GM12875 (cell line): ENCODE data around the gene CSNK2B.

Experiments used
- H3K4me3 ChIP-seq: one replicate; pipeline ENCODE4 v1.5.1; 2011; ENCODE audit warnings: low read depth, low read length, control low read depth
- TF ChIP-seq, protein P1 (sequence below): IDR thresholded peaks from 2 replicates; pipeline ENCODE4 v1.5.1; 2011; ENCODE audit warnings: low read depth, mild to moderate bottlenecking, control low read depth, inconsistent platforms, low read length, moderate library complexity, borderline replicate concordance; ENCODE audit not compliant: insufficient read depth

The CSNK2B gene

GRCh38 chr6:31622684-31623091 is 43.2 kb upstream of the CSNK2B start:
- no peak overlapping the region for H3K4me3 ChIP-seq
- TF ChIP-seq, protein P1, sequence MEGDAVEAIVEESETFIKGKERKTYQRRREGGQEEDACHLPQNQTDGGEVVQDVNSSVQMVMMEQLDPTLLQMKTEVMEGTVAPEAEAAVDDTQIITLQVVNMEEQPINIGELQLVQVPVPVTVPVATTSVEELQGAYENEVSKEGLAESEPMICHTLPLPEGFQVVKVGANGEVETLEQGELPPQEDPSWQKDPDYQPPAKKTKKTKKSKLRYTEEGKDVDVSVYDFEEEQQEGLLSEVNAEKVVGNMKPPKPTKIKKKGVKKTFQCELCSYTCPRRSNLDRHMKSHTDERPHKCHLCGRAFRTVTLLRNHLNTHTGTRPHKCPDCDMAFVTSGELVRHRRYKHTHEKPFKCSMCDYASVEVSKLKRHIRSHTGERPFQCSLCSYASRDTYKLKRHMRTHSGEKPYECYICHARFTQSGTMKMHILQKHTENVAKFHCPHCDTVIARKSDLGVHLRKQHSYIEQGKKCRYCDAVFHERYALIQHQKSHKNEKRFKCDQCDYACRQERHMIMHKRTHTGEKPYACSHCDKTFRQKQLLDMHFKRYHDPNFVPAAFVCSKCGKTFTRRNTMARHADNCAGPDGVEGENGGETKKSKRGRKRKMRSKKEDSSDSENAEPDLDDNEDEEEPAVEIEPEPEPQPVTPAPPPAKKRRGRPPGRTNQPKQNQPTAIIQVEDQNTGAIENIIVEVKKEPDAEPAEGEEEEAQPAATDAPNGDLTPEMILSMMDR: no peak

DNA sequence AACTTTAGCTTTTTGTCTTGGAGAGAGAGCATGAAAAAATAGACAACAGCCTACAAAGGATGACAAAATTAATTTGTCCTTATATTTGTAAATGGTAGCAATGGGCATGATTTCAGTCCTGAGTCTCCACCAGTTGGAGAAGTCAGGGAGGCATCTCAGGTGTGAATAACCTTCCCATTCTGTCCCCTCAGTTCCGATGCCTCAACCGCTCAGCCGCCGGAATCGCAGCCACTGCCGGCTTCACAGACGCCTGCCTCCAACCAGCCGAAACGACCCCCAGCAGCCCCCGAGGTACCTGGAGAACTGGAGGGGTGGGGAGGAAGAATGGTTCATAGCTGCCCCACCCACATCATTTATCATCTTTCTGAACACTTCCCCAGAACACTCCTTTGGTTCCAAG is 41.8 kb upstream of the CSNK2B start:
- TF ChIP-seq, protein P1: no peak
- H3K4me3 ChIP-seq: no peak overlapping the region

DNA sequence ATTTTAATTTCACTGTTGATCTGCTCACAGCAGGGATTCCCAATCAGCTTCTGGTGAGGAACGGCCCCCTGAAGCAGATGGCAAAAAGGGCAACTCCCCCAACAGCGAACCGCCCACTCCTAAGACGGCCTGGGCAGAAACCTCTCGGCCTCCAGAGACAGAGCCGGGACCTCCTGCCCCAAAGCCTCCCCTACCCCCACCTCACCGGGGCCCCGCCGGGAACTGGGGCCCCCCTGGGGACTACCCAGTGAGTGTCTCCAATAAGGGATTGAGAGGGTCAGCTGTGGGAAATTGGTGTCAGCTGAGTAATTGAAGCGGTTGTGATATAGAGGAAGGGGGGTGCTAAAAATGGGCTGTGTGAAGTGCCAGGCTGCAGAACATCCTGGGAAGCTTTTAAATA is 38.9 kb upstream of the CSNK2B start:
- H3K4me3 ChIP-seq: no peak overlapping the region
- TF ChIP-seq, protein P1: no peak

DNA sequence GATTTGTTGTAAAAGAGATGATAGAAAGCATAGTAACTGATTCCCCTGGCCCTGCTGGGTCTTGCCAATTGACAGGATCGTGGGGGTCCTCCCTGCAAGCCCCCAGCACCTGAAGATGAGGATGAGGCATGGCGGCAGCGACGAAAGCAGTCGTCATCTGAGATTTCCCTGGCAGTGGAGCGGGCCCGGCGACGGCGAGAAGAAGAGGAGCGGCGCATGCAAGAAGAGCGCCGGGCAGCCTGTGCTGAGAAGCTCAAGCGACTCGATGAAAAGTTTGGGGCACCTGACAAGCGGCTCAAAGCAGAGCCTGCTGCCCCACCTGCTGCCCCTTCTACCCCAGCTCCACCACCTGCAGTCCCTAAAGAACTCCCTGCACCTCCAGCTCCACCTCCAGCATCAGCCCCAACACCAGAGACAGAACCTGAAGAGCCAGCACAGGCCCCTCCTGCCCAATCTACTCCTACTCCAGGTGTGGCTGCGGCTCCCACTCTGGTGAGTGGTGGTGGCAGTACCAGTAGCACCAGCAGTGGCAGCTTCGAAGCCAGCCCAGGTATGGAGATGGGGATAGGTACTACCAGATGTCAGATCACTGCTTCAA is 38.1 kb upstream of the CSNK2B start:
- TF ChIP-seq, protein P1: no peak
- H3K4me3 ChIP-seq: no peak overlapping the region

DNA sequence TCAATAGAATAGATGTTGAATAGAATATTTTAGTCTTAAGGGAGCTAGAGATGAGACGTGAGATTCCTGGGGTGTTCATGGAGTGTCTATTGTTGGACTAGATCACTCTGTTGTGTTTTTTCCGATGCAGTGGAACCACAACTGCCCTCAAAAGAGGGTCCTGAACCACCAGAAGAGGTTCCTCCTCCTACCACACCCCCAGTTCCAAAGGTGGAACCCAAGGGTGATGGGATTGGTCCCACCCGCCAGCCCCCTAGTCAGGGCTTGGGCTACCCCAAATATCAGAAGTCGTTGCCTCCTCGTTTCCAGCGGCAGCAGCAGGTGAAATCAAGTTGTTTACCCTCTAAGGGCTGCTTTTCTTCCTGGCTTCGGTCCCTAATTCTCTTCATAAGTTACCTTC is 36.9 kb upstream of the CSNK2B start:
- TF ChIP-seq, protein P1: no peak
- no peak overlapping the region for H3K4me3 ChIP-seq

DNA sequence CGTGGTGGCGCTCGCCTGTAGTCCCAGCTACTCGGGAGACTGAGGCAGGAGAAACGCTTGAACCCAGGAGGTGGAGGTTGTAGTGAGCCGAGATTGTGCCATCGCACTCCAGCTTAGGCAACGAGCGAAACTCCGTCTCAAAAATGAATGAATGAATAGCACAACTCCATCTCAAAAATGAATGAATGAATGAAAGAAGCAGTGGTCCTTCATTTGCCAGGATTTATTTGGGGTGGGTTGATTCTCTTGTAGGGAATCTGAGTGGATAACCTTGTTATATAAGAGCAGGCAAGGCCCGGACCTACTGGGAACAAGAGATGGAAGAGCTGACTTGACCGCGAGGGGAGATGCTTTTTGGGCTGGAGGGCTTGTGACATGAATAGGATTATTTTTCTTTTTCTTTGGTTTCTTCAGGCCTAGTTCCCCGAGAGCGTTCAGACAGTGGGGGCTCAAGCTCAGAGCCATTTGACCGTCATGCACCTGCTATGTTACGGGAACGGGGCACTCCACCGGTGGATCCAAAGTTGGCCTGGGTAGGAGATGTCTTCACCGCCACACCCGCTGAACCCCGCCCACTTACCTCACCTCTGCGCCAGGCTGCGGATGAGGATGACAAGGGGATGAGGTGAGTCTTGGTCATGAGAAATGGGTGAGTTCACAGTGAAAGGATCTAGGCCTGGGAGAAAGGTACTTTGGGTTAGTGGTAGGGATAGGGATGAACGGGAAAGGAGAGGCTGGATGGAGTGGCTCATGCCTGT is 35.5 kb upstream of the CSNK2B start:
- no peak overlapping the region for H3K4me3 ChIP-seq
- TF ChIP-seq, protein P1: no peak

DNA sequence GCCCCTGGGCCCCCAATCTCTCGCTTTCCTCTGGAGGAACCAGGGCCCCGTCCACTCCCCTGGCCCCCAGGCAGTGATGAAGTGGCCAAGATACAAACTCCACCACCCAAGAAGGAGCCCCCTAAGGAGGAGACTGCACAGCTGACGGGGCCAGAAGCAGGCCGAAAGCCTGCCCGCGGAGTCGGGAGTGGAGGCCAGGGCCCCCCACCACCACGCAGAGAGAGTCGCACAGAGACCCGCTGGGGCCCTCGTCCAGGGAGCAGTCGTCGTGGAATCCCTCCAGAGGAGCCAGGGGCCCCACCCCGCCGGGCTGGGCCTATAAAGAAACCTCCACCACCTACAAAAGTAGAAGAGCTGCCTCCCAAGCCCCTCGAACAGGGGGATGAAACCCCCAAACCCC is 34.7 kb upstream of the CSNK2B start:
- TF ChIP-seq, protein P1: no peak
- no peak overlapping the region for H3K4me3 ChIP-seq
